Measurements from ENCODE around the gene LRP1B.

DNA sequence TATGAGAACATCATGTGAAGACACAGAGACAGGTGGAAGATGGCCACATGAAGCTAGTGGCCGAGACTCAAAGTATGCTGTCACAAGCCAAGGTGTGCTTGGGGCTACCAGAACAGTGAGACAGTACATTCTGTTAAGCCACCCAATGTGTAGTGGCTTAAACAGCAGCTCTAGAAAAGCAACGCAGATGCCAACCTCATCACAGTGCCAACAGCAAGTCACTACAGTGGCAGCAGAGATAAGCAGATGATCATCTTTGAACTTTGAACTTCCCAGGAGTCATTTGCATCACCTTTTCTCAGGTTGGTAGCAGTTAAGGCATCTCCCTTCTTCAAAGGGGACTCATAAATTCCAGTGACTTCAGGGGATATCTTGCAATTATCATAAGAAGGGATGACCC is 394.4 kb downstream of the LRP1B start:
- TF ChIP-seq CREB1 (IDR thresholded peaks at IDR 0.05) (no peak), JUND (IDR thresholded peaks at IDR 0.05; ENCODE audit: low read length) (no peak), POLR2AphosphoS5 (IDR thresholded peaks at IDR 0.05; ENCODE audit: low read depth, low read length) (no peak), HDAC2 (IDR thresholded peaks at IDR 0.05; ENCODE audit: borderline replicate concordance in 1 of 2, low read depth in 2 of 2, low read length in 2 of 2) (no peak), SUZ12 (IDR thresholded peaks at IDR 0.05; ENCODE audit: low read length) (no peak), SAP30 (IDR thresholded peaks at IDR 0.05; ENCODE audit: insufficient read depth, insufficient replicate concordance, low read length) (no peak), CEBPB (IDR thresholded peaks at IDR 0.05; ENCODE audit: low read depth, low read length) (no peak), EP300 (IDR thresholded peaks at IDR 0.05; ENCODE audit: borderline replicate concordance in 1 of 2, low read depth in 2 of 2, low read length in 2 of 2) (no peak), EZH2 (IDR thresholded peaks at IDR 0.05; ENCODE audit: low read depth, low read length, severe bottlenecking) (no peak), RBBP5 (IDR thresholded peaks at IDR 0.05; ENCODE audit: borderline replicate concordance, low read depth, low read length) (no peak)
- TF ChIP-seq, protein P1, sequence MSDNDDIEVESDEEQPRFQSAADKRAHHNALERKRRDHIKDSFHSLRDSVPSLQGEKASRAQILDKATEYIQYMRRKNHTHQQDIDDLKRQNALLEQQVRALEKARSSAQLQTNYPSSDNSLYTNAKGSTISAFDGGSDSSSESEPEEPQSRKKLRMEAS (IDR thresholded peaks at IDR 0.05), result no peak
- TF ChIP-seq, protein P2, sequence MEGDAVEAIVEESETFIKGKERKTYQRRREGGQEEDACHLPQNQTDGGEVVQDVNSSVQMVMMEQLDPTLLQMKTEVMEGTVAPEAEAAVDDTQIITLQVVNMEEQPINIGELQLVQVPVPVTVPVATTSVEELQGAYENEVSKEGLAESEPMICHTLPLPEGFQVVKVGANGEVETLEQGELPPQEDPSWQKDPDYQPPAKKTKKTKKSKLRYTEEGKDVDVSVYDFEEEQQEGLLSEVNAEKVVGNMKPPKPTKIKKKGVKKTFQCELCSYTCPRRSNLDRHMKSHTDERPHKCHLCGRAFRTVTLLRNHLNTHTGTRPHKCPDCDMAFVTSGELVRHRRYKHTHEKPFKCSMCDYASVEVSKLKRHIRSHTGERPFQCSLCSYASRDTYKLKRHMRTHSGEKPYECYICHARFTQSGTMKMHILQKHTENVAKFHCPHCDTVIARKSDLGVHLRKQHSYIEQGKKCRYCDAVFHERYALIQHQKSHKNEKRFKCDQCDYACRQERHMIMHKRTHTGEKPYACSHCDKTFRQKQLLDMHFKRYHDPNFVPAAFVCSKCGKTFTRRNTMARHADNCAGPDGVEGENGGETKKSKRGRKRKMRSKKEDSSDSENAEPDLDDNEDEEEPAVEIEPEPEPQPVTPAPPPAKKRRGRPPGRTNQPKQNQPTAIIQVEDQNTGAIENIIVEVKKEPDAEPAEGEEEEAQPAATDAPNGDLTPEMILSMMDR (IDR thresholded peaks at IDR 0.05; ENCODE audit: control extremely low read depth in 1 of 3, insufficient read depth in 1 of 3, low read depth in 1 of 3, low read length in 3 of 3), result no peak

Measured in H1 (cell line).